AG04450 (cell line): ENCODE data around the gene ADORA1. TPM values are rescaled to one million over a fixed set of nuclear protein-coding genes. Genes with fewer than 3 reads are reported as not detected.

Source experiments
- CTCF ChIA-PET: fragments of 300-600, 350-600 bp; formaldehyde crosslinking; extraction: SDS; loops from one replicate; lab custom pipeline; 2022; ENCODE audit warnings: antibody characterized with exemption, inconsistent platforms; lab: Charles Lee
- POLR2A ChIA-PET: fragments of 350-600 bp; formaldehyde crosslinking; extraction: SDS; loops from one replicate; lab custom pipeline; 2021; ENCODE audit warnings: antibody characterized with exemption, inconsistent platforms; lab: Yijun Ruan, JAX
- DNase-seq: peaks from one replicate; pipeline ENCODE4 v3.0.0-alpha.2; 2011; ENCODE audit warnings: low read depth, low spot score
- H3K27ac ChIP-seq: one replicate; pipeline ENCODE4 v1.5.1; 2012; ENCODE audit warnings: low read depth, low read length, control low read depth
- H3K27me3 ChIP-seq: one replicate; pipeline ENCODE4 v1.6.0; 2012; ENCODE audit warnings: low read length; ENCODE audit not compliant: control insufficient read depth, insufficient read depth
- H3K4me3 ChIP-seq: 2 replicates; pipeline ENCODE4 v1.5.1; 2011; ENCODE audit warnings: mild to moderate bottlenecking, low read depth, low read length, control low read depth
- H3K9me3 ChIP-seq: 2 replicates; pipeline ENCODE4 v1.5.1; 2012; ENCODE audit warnings: low read length; ENCODE audit not compliant: control insufficient read depth, insufficient read depth
- polyA plus RNA-seq: library from polyadenylated mRNA; depleted of rRNA; stranded (reverse); fragments of >200 nt; gene quantifications from 2 replicates; pipeline ENCODE4 v1.2.3, GENCODE V29; 2011
- TF ChIP-seq, protein P1 (sequence below): IDR thresholded peaks from 2 replicates; pipeline ENCODE4 v1.5.1; 2011; ENCODE audit warnings: low read depth, low read length, control low read depth, inconsistent platforms

ADORA1 gene
- polyA plus RNA-seq, 1 experiment = 1.7 TPM

DNA sequence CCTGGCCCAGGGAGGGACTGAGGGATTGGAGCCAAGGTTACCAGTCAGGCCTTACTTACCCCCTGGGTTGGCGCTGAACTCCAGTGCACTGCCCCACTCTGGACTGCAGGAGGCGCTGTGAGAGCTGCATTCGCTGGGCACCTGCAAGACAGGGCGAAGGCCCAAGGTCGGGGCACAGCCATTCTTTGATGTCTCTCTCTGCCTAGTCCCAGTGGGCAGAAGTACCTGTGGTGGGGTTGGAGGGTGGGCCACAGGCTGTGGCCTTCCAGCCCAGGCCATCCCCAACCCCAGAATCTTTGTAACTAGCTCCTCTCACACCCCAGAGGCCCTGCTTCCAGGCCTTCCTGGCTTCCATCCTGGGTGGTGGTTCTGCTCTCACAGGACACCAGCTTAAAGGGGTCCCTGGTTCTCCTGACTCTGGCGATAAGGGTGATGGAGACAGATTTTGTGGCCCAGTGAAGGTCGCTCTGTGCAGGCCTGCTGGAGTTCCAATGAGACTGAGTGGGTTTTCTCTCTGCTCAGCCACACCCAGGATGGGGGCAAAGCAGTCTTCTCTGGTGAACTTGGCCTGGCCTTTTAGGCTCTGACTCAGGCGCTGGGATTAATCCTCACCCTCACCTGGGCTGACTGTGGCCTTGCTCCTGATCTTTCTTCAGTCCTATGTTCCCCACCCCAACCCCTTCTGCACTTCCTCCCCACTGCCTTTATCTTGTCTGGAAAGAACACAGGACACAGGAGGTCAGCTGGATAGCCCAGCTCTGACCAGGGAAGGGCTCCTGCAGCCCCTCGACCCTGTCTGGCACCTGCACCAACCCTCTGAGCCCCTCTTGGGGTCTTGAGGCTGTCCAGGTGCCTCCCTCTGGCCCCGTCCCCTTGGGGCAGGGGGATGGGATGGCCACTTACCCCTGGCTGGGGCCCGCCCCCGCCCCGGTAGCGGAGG lies 42.7 kb upstream of the ADORA1 start:
- Histone ChIP-seq H3K27ac (no peak overlapping the region), H3K27me3 (peaks cover 58% of the 10 kb centered on the region), H3K4me3 (no peak overlapping the region), H3K9me3 (no peaks in the 10 kb centered on the region)
- DNase-seq = no peak
- ChIA-PET POLR2A (no interaction called here), CTCF (interaction anchor here (0.8 to 1.9 kb wide), 2 partner anchors 28 to 183 kb away, joined by 3 to 9 read pairs; no protein-coding TSS in a partner anchor)
- TF ChIP-seq, protein P1, sequence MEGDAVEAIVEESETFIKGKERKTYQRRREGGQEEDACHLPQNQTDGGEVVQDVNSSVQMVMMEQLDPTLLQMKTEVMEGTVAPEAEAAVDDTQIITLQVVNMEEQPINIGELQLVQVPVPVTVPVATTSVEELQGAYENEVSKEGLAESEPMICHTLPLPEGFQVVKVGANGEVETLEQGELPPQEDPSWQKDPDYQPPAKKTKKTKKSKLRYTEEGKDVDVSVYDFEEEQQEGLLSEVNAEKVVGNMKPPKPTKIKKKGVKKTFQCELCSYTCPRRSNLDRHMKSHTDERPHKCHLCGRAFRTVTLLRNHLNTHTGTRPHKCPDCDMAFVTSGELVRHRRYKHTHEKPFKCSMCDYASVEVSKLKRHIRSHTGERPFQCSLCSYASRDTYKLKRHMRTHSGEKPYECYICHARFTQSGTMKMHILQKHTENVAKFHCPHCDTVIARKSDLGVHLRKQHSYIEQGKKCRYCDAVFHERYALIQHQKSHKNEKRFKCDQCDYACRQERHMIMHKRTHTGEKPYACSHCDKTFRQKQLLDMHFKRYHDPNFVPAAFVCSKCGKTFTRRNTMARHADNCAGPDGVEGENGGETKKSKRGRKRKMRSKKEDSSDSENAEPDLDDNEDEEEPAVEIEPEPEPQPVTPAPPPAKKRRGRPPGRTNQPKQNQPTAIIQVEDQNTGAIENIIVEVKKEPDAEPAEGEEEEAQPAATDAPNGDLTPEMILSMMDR = peak; percentile 33

DNA sequence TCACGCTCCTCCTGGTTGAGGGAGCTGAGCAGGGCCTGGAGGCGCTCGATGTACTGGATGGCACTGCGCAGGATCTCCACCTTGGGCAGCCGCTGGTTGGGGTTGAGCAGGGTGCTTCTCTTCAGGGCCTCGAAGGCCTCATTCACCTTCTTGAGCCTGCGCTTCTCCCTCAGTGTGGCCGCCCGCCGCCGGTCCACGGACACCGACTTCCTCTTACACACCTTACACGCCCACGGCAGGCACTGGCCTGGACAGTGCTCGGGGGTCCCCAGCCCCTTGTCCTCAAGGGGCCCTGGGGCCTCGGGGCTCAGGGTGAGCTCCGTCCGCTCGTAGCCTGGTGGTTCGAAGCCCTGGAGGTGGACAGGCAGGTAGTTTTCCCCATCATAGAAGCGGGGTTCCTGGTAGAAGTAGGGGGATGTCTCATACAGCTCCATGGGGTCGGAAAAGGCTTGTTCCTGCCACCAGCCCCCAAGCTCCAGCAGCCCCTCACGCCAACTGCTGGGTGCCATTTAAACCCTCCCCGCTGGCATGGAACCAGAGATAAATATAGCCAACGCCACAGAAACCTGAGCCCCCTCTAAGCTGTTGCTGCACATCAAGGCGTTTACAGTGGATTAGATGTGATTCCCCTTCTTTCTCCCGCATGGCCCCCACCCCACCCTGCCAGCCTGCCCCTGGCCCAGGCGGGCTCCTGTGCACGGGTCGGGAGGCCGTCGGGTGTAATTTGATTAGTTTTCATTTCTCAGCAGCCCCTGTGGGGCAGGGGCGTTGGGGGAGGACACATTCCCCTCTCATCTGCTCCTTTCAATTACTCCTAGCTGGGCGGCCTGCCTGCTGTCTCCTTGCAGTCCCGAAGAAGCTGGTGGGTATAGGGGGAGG lies 41.8 kb upstream of the ADORA1 start, which contains the start of gene MYOG:
Gene MYOG (minus strand): TSS at position 485 of the 879 bp plus-strand sequence. CDS start 51 bp downstream, at position 434.
- ChIA-PET POLR2A (no interaction called here), CTCF (interaction anchor here (0.8 to 1.0 kb wide), 2 partner anchors 130 to 181 kb away, joined by 3 read pairs; no protein-coding TSS in a partner anchor)
- TF ChIP-seq, protein P1 = no peak
- Histone ChIP-seq H3K27ac (no peak within 1 kb of the TSS), H3K9me3 (no peaks in the 10 kb centered on the region), H3K27me3 (peaks cover 55% of the 10 kb centered on the region), H3K4me3 (no peak within 1 kb of the TSS)
- DNase-seq = no peak

DNA sequence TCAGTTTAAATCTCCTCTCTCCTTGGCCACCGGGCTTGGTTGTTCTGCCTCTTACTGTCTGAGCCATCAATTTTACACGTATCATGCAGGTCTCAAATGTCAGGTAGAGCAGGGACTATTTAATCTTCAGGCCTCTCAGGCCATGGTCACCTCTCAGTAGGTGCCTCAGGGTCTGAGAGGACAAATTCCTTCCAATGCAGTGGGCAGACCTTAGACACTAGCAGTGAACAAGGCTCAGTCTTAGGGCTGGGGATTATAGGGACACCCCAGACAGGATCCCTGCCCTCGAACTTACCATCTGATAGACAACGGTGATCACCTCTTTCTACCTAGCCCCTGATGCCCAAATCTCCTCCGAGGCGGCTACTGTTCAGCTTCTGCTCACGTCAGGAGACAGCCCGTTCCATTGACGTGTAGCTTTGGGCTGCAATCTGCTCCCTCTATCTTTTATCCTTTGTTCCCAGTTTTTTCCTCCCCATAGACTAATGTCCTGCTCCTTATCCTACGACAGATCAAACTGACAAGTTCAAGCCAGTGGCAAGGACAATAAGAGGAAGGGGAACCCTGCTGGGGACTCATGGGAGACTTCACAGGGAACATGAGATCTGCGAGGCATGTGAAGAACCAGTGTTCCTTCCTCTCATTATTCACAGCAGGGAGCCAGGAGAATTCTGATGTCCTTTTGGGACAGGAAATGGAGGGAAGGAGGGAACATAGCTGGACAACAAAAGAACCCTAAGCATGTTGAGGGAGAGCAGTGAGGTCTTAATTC lies 40.3 kb upstream of the ADORA1 start:
- Histone ChIP-seq H3K27me3 (peaks cover 56% of the 10 kb centered on the region), H3K4me3 (no peak overlapping the region), H3K27ac (no peak overlapping the region), H3K9me3 (no peaks in the 10 kb centered on the region)
- POLR2A ChIA-PET = no interaction called here
- TF ChIP-seq, protein P1 = no peak
- no peak for DNase-seq
- CTCF ChIA-PET = interaction anchor here (1.0 kb wide), 1 partner anchor 179 kb away, joined by 3 read pairs; no protein-coding TSS in a partner anchor

DNA sequence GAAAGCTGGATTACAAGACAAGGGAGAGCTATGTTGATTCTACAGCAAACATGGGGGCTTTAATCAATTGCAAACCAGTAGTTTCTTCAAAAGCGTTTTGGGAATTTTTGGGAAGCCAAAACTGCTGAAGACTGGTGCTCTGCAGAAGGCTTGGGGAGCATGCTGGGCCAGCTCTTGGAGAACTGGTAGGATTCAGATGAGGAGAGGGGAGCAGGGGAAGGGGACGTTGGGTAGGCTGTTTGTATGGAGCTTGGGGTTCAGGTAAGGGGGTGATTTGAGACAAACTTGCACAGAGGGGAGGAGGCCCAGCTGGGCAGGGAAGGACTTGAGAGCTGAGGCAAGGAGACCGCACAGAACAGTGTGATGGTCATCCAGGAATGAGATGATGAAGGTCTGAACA lies 39.1 kb upstream of the ADORA1 start:
- peaks cover 56% of the 10 kb centered on the region for H3K27me3 ChIP-seq
- H3K27ac ChIP-seq = no peak overlapping the region
- TF ChIP-seq, protein P1 = no peak
- H3K9me3 ChIP-seq = no peaks in the 10 kb centered on the region
- no peak for DNase-seq
- POLR2A ChIA-PET = no interaction called here
- CTCF ChIA-PET = no interaction called here
- H3K4me3 ChIP-seq = no peak overlapping the region
